NT2/D1 (cell line): Measurements from ENCODE around the gene MRPL27.
A peak's percentile ranks its signal among the peaks of the same experiment; 100 is the strongest.
"Not testable (repeated sequence)": the region's sequence is repeated elsewhere in the genome, so short reads cannot be mapped to it uniquely, and the experiment has no call there.

ENCODE experiments used
- DNase-seq: peaks from one replicate; pipeline ENCODE4 v3.0.0-alpha.2; 2011; ENCODE audit warnings: low read depth, low spot score
- H3K27me3 ChIP-seq: 2 replicates; pipeline ENCODE4 v1.6.0; 2011; ENCODE audit warnings: mild to moderate bottlenecking; ENCODE audit not compliant: insufficient read length, insufficient read depth
- H3K36me3 ChIP-seq: 2 replicates; pipeline ENCODE4 v1.6.1; 2011; ENCODE audit warnings: mild to moderate bottlenecking, low read length, mixed read lengths; ENCODE audit not compliant: insufficient read depth, insufficient read length
- H3K4me1 ChIP-seq: 2 replicates; pipeline ENCODE4 v1.5.1; 2011; ENCODE audit not compliant: insufficient read depth, insufficient read length
- H3K4me3 ChIP-seq: 2 replicates; pipeline ENCODE4 v1.5.1; 2011; ENCODE audit warnings: low read depth; ENCODE audit not compliant: insufficient read length
- H3K9ac ChIP-seq: 2 replicates; pipeline ENCODE4 v1.6.0; 2011; ENCODE audit warnings: low read depth; ENCODE audit not compliant: insufficient read length
- H3K9me3 ChIP-seq: 2 replicates; pipeline ENCODE4 v1.5.1; 2011; ENCODE audit warnings: mild to moderate bottlenecking, low read length; ENCODE audit not compliant: insufficient read depth
- SUZ12 ChIP-seq: IDR thresholded peaks from 2 replicates; pipeline ENCODE4 v1.6.1; 2011; ENCODE audit not compliant: insufficient read length, insufficient read depth; ENCODE audit errors: extremely low read depth
- YY1 ChIP-seq: IDR thresholded peaks from 2 replicates; pipeline ENCODE4 v1.6.1; 2011; ENCODE audit not compliant: insufficient read length, insufficient read depth
- ZNF274 ChIP-seq: IDR thresholded peaks from 2 replicates; pipeline ENCODE4 v1.6.1; 2011; ENCODE audit warnings: mild to moderate bottlenecking, low read depth, low read length

MRPL27 gene

DNA sequence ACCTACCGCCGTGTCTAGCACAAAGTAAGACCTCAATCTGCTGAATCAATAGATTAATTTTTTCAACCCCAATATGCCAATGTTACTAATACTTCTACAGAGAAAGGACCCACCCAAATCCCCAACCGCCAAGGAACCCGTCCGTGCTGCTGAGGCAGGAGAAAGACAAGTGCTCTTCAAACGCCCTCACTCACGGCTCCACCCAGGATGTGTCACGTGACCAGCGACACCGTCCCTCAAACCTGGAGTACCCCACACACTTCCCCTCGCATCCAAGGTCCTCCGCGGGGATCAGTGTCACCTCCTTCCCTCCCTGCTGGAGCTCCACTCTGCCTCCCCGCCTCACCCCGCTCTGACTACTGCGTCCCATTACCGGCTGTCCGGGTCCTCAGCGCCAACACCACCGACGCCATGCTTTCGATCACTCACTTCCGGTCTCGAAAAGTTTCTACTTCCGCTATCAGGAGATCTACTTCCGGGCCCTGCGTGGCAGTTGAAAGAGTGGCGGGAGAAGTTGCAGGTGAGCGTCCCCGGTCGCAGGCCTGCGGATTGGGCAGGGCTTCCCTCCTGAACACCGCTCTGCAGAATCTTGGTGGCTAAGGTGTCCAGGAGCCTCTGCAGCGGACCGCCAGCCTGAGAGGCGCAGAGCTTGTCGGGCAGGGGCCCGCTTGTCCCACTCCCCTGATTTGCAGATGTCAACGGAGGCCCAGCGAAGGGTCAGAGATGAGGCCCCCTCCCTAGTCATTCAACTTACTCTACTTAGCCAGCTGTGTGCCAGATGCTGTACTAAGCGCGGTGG is at the start of gene MRPL27, which contains the start of gene EME1:
Gene MRPL27, minus strand, starts transcription at position 427 of the 799 bp plus-strand sequence. Its CDS starts 14 bp downstream, at position 413.
Gene EME1, plus strand, starts transcription at position 472 of the 799 bp plus-strand sequence. CDS start 1,980 bp downstream, outside the sequence.
- H3K9ac ChIP-seq, result peak within 1 kb of the TSS; percentile 99
- peak within 1 kb of the TSS; percentile 98 for H3K4me3 ChIP-seq
- H3K4me1 ChIP-seq, result no peaks in the 10 kb centered on the region
- no peaks in the 10 kb centered on the region for H3K27me3 ChIP-seq
- no peaks in the 10 kb centered on the region for H3K9me3 ChIP-seq
- DNase-seq, result peak; percentile 71
- TF ChIP-seq YY1, result peak; percentile 82
- TF ChIP-seq ZNF274, result no peak
- peaks cover 67% of the 10 kb centered on the region for H3K36me3 ChIP-seq

GRCh38 chr17:50422738-50423137 is 49.8 kb upstream of the MRPL27 start:
- TF ChIP-seq ZNF274, result no peak
- TF ChIP-seq YY1, result no peak
- no peak for TF ChIP-seq SUZ12
- no peak for DNase-seq
- Histone ChIP-seq H3K9me3 (peaks cover 7% of the 10 kb centered on the region; the same call in 1 of the 2 replicates), H3K4me3 (no peak overlapping the region), H3K9ac (no peak overlapping the region), H3K36me3 (peaks cover 1% of the 10 kb centered on the region), H3K27me3 (peaks cover 5% of the 10 kb centered on the region), H3K4me1 (peaks cover 7% of the 10 kb centered on the region)

GRCh38 chr17:50421308-50422051 is 48.5 kb upstream of the MRPL27 start:
- TF ChIP-seq ZNF274 (no peak), SUZ12 (no peak), YY1 (no peak)
- Histone ChIP-seq H3K36me3 (no peaks in the 10 kb centered on the region), H3K9ac (no peak overlapping the region), H3K4me3 (no peak overlapping the region), H3K9me3 (peaks cover 7% of the 10 kb centered on the region; the same call in 1 of the 2 replicates), H3K27me3 (peaks cover 5% of the 10 kb centered on the region), H3K4me1 (peaks cover 7% of the 10 kb centered on the region)
- DNase-seq, result no peak

GRCh38 chr17:50420419-50421112 is 47.6 kb upstream of the MRPL27 start:
- TF ChIP-seq YY1, result no peak
- no peak for TF ChIP-seq SUZ12
- Histone ChIP-seq H3K9me3 (peaks cover 7% of the 10 kb centered on the region; the same call in 1 of the 2 replicates), H3K4me3 (no peak overlapping the region), H3K27me3 (peaks cover 5% of the 10 kb centered on the region), H3K9ac (no peak overlapping the region), H3K4me1 (peaks cover 7% of the 10 kb centered on the region), H3K36me3 (no peaks in the 10 kb centered on the region)
- DNase-seq, result no peak

DNA sequence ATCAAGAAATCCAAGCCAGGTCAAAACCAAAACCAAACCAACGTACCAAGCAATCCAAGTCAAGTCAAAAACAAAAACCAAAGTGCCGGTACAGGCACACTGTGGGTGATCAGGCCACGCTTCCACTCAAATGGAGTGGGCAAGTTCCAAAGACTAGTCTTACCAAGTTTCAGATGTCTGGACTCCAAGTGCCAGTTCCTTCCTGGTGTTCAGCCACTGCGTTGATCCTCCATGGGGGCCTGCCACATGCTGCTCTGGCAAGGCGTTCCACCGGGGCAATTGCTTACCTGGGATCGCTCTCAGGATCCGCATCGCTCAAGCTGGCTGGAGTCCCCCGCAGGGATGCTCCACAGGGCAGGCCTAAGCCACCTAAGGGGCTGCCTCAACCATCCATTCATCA is 46.6 kb upstream of the MRPL27 start:
- H3K9me3 ChIP-seq, H3K9ac ChIP-seq, H3K36me3 ChIP-seq, H3K27me3 ChIP-seq, DNase-seq, H3K4me1 ChIP-seq, H3K4me3 ChIP-seq: not testable (repeated sequence)

- Histone ChIP-seq H3K9me3 (peaks cover 13% of the 10 kb centered on the region; the same call in 1 of the 2 replicates), H3K4me1 (no peaks in the 10 kb centered on the region), H3K27me3 (no peaks in the 10 kb centered on the region), H3K4me3 (no peak overlapping the region), H3K9ac (no peak overlapping the region), H3K36me3 (no peaks in the 10 kb centered on the region)
- DNase-seq, result no peak
- TF ChIP-seq ZNF274 (no peak), SUZ12 (no peak), YY1 (no peak)
These were observed 41.8 kb upstream of the MRPL27 start for GRCh38 chr17:50414808-50415207.

GRCh38 chr17:50412188-50412732 is 39.3 kb upstream of the MRPL27 start:
- no peaks in the 10 kb centered on the region for H3K4me1 ChIP-seq
- no peaks in the 10 kb centered on the region for H3K27me3 ChIP-seq
- H3K9ac ChIP-seq, result no peak overlapping the region
- TF ChIP-seq YY1, result no peak
- no peak for TF ChIP-seq SUZ12
- no peak for TF ChIP-seq ZNF274
- no peak for DNase-seq
- H3K36me3 ChIP-seq, result no peaks in the 10 kb centered on the region
- H3K9me3 ChIP-seq, result peaks cover 6% of the 10 kb centered on the region; the same call in 1 of the 2 replicates
- H3K4me3 ChIP-seq, result no peak overlapping the region
